H9 (cell line): ENCODE results near the gene LRMDA. TPM values are rescaled to one million over a fixed set of nuclear protein-coding genes. Genes with fewer than 3 reads are reported as not detected.

Source experiments
- DNase-seq: peaks from one replicate; pipeline ENCODE4 v3.0.0-alpha.2; 2017
- H2AFZ ChIP-seq: one replicate; pipeline ENCODE4 v1.6.1; 2013; ENCODE audit warnings: mild to moderate bottlenecking, low read length, control low read depth, moderate library complexity
- H2AK5ac ChIP-seq: 2 replicates; pipeline ENCODE4 v1.6.1; 2013; ENCODE audit warnings: low read length, control low read depth, mixed read lengths; ENCODE audit not compliant: insufficient read length
- H2BK120ac ChIP-seq: one replicate; pipeline ENCODE4 v1.6.1; 2013; ENCODE audit warnings: low read depth, mild to moderate bottlenecking, low read length, control low read depth, inconsistent platforms; ENCODE audit not compliant: poor library complexity, severe bottlenecking
- H2BK12ac ChIP-seq: 2 replicates; pipeline ENCODE4 v1.6.1; 2013; ENCODE audit warnings: low read length, control low read depth, mixed read lengths, low read depth; ENCODE audit not compliant: insufficient read length
- H2BK15ac ChIP-seq: 2 replicates; pipeline ENCODE4 v1.6.1; 2013; ENCODE audit warnings: low read depth, low read length, control low read depth
- H2BK20ac ChIP-seq: one replicate; pipeline ENCODE4 v1.6.1; 2013; ENCODE audit warnings: low read depth, mild to moderate bottlenecking, low read length, control low read depth, inconsistent platforms; ENCODE audit not compliant: poor library complexity, severe bottlenecking
- H2BK5ac ChIP-seq: 2 replicates; pipeline ENCODE4 v1.6.1; 2013; ENCODE audit warnings: low read length, control low read depth, mixed read lengths; ENCODE audit not compliant: insufficient read length
- H3K14ac ChIP-seq: 2 replicates; pipeline ENCODE4 v1.6.1; 2013; ENCODE audit warnings: low read length, control low read depth; ENCODE audit not compliant: insufficient read depth
- H3K18ac ChIP-seq: 2 replicates; pipeline ENCODE4 v1.6.1; 2013; ENCODE audit warnings: low read depth, mild to moderate bottlenecking, mixed read lengths, low read length, control low read depth; ENCODE audit not compliant: insufficient read length
- H3K23ac ChIP-seq: 2 replicates; pipeline ENCODE4 v1.6.1; 2013; ENCODE audit warnings: low read length, control low read depth, mixed read lengths, low read depth; ENCODE audit not compliant: insufficient read length
- H3K23me2 ChIP-seq: 2 replicates; pipeline ENCODE4 v1.6.1; 2013; ENCODE audit warnings: low read depth, mild to moderate bottlenecking, mixed read lengths, low read length, control low read depth; ENCODE audit not compliant: insufficient read length, poor library complexity, severe bottlenecking
- H3K27ac ChIP-seq: 2 replicates; pipeline ENCODE4 v1.5.1; 2013; ENCODE audit warnings: low read length, control low read depth, mixed read lengths, low read depth; ENCODE audit not compliant: insufficient read length
- H3K27me3 ChIP-seq: 2 replicates; pipeline ENCODE4 v1.6.1; 2013; ENCODE audit warnings: low read length, control low read depth, inconsistent platforms; ENCODE audit not compliant: insufficient read depth
- H3K4ac ChIP-seq: 2 replicates; pipeline ENCODE4 v1.6.1; 2013; ENCODE audit warnings: low read depth, mild to moderate bottlenecking, control low read depth, inconsistent platforms, low read length, moderate library complexity
- H3K4me1 ChIP-seq: 2 replicates; pipeline ENCODE4 v1.6.1; 2013; ENCODE audit warnings: low read length, control low read depth, inconsistent platforms; ENCODE audit not compliant: insufficient read depth
- H3K4me2 ChIP-seq: 2 replicates; pipeline ENCODE4 v1.6.1; 2013; ENCODE audit warnings: low read length, control low read depth, mixed read lengths; ENCODE audit not compliant: insufficient read length, insufficient read depth
- H3K56ac ChIP-seq: 2 replicates; pipeline ENCODE4 v1.6.1; 2013; ENCODE audit warnings: low read depth, mild to moderate bottlenecking, mixed read lengths, low read length, control low read depth; ENCODE audit not compliant: insufficient read length
- H3K79me1 ChIP-seq: 2 replicates; pipeline ENCODE4 v1.6.1; 2013; ENCODE audit warnings: low read depth, mild to moderate bottlenecking, moderate library complexity, low read length, control low read depth, inconsistent platforms; ENCODE audit not compliant: insufficient read depth, poor library complexity, severe bottlenecking
- H3K79me2 ChIP-seq: 2 replicates; pipeline ENCODE4 v1.6.1; 2013; ENCODE audit warnings: low read length, control low read depth, inconsistent platforms; ENCODE audit not compliant: insufficient read depth
- H3K9ac ChIP-seq: 2 replicates; pipeline ENCODE4 v1.6.1; 2013; ENCODE audit warnings: low read length, control low read depth, mixed read lengths; ENCODE audit not compliant: insufficient read length; ENCODE audit errors: extremely low read depth
- H3K9me3 ChIP-seq: one replicate; pipeline ENCODE4 v1.6.1; 2013; ENCODE audit warnings: low read depth, low read length, inconsistent platforms; ENCODE audit not compliant: control insufficient read depth
- H3T11ph ChIP-seq: one replicate; pipeline ENCODE4 v1.6.1; 2013; ENCODE audit warnings: mild to moderate bottlenecking, low read length, control low read depth, inconsistent platforms
- H4K20me1 ChIP-seq: one replicate; pipeline ENCODE4 v1.6.1; 2013; ENCODE audit not compliant: control insufficient read depth, insufficient read length, insufficient read depth
- H4K5ac ChIP-seq: 2 replicates; pipeline ENCODE4 v1.6.1; 2013; ENCODE audit warnings: low read depth, mild to moderate bottlenecking, mixed read lengths, low read length, control low read depth; ENCODE audit not compliant: insufficient read length
- H4K8ac ChIP-seq: replicated peaks from 2 replicates; pipeline ENCODE4 v1.6.1; 2013; ENCODE audit warnings: low read length, control low read depth, mixed read lengths, low read depth; ENCODE audit not compliant: insufficient read length
- H4K91ac ChIP-seq: 2 replicates; pipeline ENCODE4 v1.6.1; 2013; ENCODE audit warnings: low read depth, mild to moderate bottlenecking, moderate library complexity, mixed read lengths, low read length, control low read depth; ENCODE audit not compliant: insufficient read length
- H3K27ac Mint-ChIP-seq, 3 experiments: 2 replicates in 2 of 3; 3 replicates in 1 of 3; pipeline ENCODE4 v1.8.0; 2020 to 2021; ENCODE audit warnings: mixed read lengths in 3 of 3, mild to moderate bottlenecking in 1 of 3, moderate library complexity in 1 of 3
- H3K27me3 Mint-ChIP-seq: 2 replicates; pipeline ENCODE4 v1.8.0; 2021; ENCODE audit warnings: low read depth, mild to moderate bottlenecking, moderate library complexity, mixed read lengths
- H3K36me3 Mint-ChIP-seq, 3 experiments: 2 replicates in 2 of 3; 3 replicates in 1 of 3; pipeline ENCODE4 v1.8.0; 2020 to 2021; ENCODE audit warnings: low read depth in 3 of 3, mixed read lengths in 3 of 3; ENCODE audit not compliant: insufficient read depth in 1 of 3
- H3K4me1 Mint-ChIP-seq, 2 experiments: 2 replicates each; pipeline ENCODE4 v1.8.0; 2020; ENCODE audit warnings: mixed read lengths in 2 of 2
- H3K4me3 Mint-ChIP-seq, 2 experiments: 2 replicates in 1 of 2; 3 replicates in 1 of 2; pipeline ENCODE4 v1.8.0; 2020 to 2021; ENCODE audit warnings: mild to moderate bottlenecking in 2 of 2, mixed read lengths in 2 of 2, moderate library complexity in 1 of 2
- H3K9me3 Mint-ChIP-seq, 2 experiments: 2 replicates in 1 of 2; 3 replicates in 1 of 2; pipeline ENCODE4 v1.8.0; 2020; ENCODE audit warnings: mild to moderate bottlenecking in 2 of 2, mixed read lengths in 2 of 2, moderate library complexity in 1 of 2
- WGBS: extraction: QIAGEN DNeasy Blood & Tissue Kit; methylation state at CpG from one replicate; pipeline ENCODE4 v1.1.7; 2013; ENCODE audit warnings: missing lambda C conversion rate, low lambda C conversion rate, mixed read lengths; ENCODE audit not compliant: insufficient read length; ENCODE audit errors: extremely low coverage; 5-methylcytosine and 5-hydroxymethylcytosine counted together
- total RNA-seq: library from RNA; stranded (reverse); gene quantifications from 2 replicates; pipeline ENCODE4 v1.2.1, GENCODE V29; 2021
- TF ChIP-seq, protein P1 (sequence below): fragments of 200-600 bp; sonication (generic); conservative IDR thresholded peaks from 3 replicates; pipeline ENCODE4 v1.8.0; 2021; ENCODE audit warnings: antibody characterized with exemption, mild to moderate bottlenecking

LRMDA gene
- total RNA-seq, 1 experiment from 2014 or later, result 1.8 TPM

DNA sequence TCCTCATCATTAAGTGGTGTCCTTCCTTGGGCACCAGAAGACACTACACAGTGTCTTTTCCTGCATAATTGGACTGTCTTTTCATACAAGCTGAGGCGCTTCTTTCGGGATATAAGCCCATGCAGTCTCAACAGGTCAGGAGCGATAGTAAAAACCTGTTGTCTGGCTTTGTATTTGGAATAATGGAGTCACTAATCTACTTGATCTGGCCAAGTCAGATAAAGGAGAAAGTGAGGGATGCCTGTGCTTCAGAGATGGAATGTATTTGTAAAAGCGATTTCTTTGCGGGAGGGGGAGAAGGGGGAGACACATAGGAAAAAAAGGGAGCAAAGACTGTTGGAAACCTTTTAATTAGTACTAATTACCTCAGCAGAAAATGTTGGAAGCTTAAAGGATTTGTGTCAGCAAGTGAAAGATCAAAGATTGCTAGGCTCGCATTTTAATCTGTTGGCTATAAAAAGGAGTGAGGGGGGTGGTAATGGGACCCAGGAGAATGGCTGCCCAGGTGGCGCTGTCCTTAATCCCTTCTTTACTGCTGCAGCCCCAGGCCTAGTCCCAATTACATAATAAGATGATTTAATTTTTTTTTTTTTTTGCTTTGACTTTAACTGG lies 581.4 kb downstream of the LRMDA start:
- Histone ChIP-seq H3K4ac (no peak overlapping the region), H4K5ac (no peak overlapping the region), H2BK5ac (no peak overlapping the region), H3K56ac (no peak overlapping the region), H3T11ph (no peak overlapping the region), H2AFZ (no peak overlapping the region), H2AK5ac (no peak overlapping the region), H3K23ac (no peak overlapping the region), H4K8ac (no peak overlapping the region), H3K23me2 (no peaks in the 10 kb centered on the region), H3K27me3 (no peaks in the 10 kb centered on the region), H2BK120ac (no peak overlapping the region), H3K79me1 (no peaks in the 10 kb centered on the region), H4K91ac (no peak overlapping the region), H4K20me1 (no peaks in the 10 kb centered on the region), H3K79me2 (no peaks in the 10 kb centered on the region), H3K4me2 (no peak overlapping the region), H3K4me1 (no peaks in the 10 kb centered on the region; the same call in 1 of the 2 replicates), H3K9me3 (no peaks in the 10 kb centered on the region), H2BK12ac (no peak overlapping the region), H3K14ac (no peak overlapping the region), H2BK15ac (no peak overlapping the region), H2BK20ac (no peak overlapping the region), H3K18ac (no peak overlapping the region), H3K27ac (no peak overlapping the region), H3K9ac (no peak overlapping the region)
- DNase-seq, result no peak
- TF ChIP-seq, protein P1, sequence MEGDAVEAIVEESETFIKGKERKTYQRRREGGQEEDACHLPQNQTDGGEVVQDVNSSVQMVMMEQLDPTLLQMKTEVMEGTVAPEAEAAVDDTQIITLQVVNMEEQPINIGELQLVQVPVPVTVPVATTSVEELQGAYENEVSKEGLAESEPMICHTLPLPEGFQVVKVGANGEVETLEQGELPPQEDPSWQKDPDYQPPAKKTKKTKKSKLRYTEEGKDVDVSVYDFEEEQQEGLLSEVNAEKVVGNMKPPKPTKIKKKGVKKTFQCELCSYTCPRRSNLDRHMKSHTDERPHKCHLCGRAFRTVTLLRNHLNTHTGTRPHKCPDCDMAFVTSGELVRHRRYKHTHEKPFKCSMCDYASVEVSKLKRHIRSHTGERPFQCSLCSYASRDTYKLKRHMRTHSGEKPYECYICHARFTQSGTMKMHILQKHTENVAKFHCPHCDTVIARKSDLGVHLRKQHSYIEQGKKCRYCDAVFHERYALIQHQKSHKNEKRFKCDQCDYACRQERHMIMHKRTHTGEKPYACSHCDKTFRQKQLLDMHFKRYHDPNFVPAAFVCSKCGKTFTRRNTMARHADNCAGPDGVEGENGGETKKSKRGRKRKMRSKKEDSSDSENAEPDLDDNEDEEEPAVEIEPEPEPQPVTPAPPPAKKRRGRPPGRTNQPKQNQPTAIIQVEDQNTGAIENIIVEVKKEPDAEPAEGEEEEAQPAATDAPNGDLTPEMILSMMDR, result 0 out of 3 replicates have a peak, but pooled peaks have one; percentile 16
- Mint-ChIP-seq H3K4me1 (peaks cover 22 to 37% of the 10 kb centered on the region in 2 experiments), H3K27ac (peak overlapping the region in 1 of 3 experiments; percentile 48; a peak in 1 of 7 replicates), H3K9me3 (no peaks in the 10 kb centered on the region), H3K27me3 (no peaks in the 10 kb centered on the region; the same call in 1 of the 2 replicates), H3K4me3 (no peak overlapping the region), H3K36me3 (no peaks in the 10 kb centered on the region)
- no CpG with 5 or more reads among the region's 7 CpGs for WGBS
